A673 (cell line): ENCODE measurements around the gene OR4S2.

Experiments
- EZH2 ChIP-seq: fragments of 200-600 bp; sonication (generic); IDR thresholded peaks from 2 replicates; pipeline ENCODE4 v1.6.1; 2017; ENCODE audit warnings: borderline replicate concordance, low read depth, mild to moderate bottlenecking, mixed read lengths, antibody characterized with exemption, low read length; ENCODE audit not compliant: poor library complexity, severe bottlenecking
- TF ChIP-seq, protein P1 (sequence below): fragments of 300-800, 200-600 bp; sonication (generic); conservative IDR thresholded peaks from 2 replicates; pipeline ENCODE4 v1.5.1; 2017; ENCODE audit warnings: low read depth, mild to moderate bottlenecking, antibody characterized with exemption, low read length, moderate library complexity, mixed read lengths

DNA sequence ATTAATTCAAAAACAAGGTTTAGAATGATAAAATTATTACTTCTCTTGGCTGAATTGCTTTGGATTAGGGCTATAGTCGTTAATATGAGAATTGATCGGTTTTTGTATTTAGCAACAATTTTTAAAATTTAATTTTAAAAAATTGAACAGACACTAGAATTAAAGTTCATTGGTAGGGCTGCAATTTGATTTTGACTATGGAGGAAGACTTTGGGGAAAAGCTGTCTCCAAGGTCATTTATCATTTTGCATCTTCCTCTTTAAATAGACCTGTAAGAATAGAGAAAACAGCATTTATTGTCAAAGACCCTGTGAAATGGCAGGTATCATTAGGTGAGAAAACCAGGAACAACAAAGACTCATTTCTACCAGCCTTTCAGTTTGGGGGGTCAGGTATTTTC lies at the start of gene OR4S2:
- TF ChIP-seq, protein P1, sequence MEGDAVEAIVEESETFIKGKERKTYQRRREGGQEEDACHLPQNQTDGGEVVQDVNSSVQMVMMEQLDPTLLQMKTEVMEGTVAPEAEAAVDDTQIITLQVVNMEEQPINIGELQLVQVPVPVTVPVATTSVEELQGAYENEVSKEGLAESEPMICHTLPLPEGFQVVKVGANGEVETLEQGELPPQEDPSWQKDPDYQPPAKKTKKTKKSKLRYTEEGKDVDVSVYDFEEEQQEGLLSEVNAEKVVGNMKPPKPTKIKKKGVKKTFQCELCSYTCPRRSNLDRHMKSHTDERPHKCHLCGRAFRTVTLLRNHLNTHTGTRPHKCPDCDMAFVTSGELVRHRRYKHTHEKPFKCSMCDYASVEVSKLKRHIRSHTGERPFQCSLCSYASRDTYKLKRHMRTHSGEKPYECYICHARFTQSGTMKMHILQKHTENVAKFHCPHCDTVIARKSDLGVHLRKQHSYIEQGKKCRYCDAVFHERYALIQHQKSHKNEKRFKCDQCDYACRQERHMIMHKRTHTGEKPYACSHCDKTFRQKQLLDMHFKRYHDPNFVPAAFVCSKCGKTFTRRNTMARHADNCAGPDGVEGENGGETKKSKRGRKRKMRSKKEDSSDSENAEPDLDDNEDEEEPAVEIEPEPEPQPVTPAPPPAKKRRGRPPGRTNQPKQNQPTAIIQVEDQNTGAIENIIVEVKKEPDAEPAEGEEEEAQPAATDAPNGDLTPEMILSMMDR: no peak
- TF ChIP-seq EZH2: no peak
